Caco-2 (cell line): ENCODE data around the gene NIT2. TPM values are rescaled to one million over a fixed set of nuclear protein-coding genes. Genes with fewer than 3 reads are reported as not detected.

ENCODE experiments used
- BruUV-seq: library from RNA; stranded (reverse); fragments of 400-500 nt; replicated peaks from 2 replicates; lab custom pipeline; 2021; lab: Mats Ljungman, UMichigan
- CTCF ChIA-PET: fragments of 300-600 bp; sonication (Branson Sonifier 250); formaldehyde crosslinking; loops from one replicate; lab custom pipeline; 2022; ENCODE audit warnings: antibody characterized with exemption; lab: Charles Lee
- POLR2A ChIA-PET: fragments of 300-600 bp; sonication (Branson Sonifier 250); formaldehyde crosslinking; loops from one replicate; lab custom pipeline; 2022; ENCODE audit warnings: antibody characterized with exemption; lab: Charles Lee
- DNase-seq, 2 experiments: peaks; one replicate each; pipeline versions ENCODE4 v3.0.0 to v3.0.0-alpha.2; 2020 to 2022
- H3K27me3 ChIP-seq: replicated peaks from 2 replicates; pipeline ENCODE4 v1.6.0; 2011; ENCODE audit warnings: low read length; ENCODE audit not compliant: control insufficient read depth, insufficient read depth
- H3K36me3 ChIP-seq: 2 replicates; pipeline ENCODE4 v1.5.1; 2011; ENCODE audit warnings: low read length; ENCODE audit not compliant: control insufficient read depth, insufficient read depth
- H3K4me1 ChIP-seq: fragments of 250-450 bp; sonication (Bioruptor Pico); 2 replicates; pipeline ENCODE4 v1.5.1; 2020; ENCODE audit warnings: mild to moderate bottlenecking
- H3K4me3 ChIP-seq: 2 replicates; pipeline ENCODE4 v1.5.1; 2011; ENCODE audit warnings: low read depth, mild to moderate bottlenecking, control low read depth, low read length
- H3K9me3 ChIP-seq: fragments of 250-450 bp; sonication (Bioruptor Pico); 2 replicates; pipeline ENCODE4 v1.5.1; 2020; ENCODE audit warnings: mild to moderate bottlenecking, moderate library complexity
- H3K27ac Mint-ChIP-seq: one replicate; pipeline ENCODE4 v1.8.0; 2022; ENCODE audit warnings: mixed read lengths; ENCODE audit not compliant: unreplicated experiment
- H3K27me3 Mint-ChIP-seq: one replicate; pipeline ENCODE4 v1.8.0; 2022; ENCODE audit warnings: mixed read lengths; ENCODE audit not compliant: insufficient read depth, unreplicated experiment
- H3K36me3 Mint-ChIP-seq: one replicate; pipeline ENCODE4 v1.8.0; 2022; ENCODE audit warnings: mild to moderate bottlenecking, mixed read lengths; ENCODE audit not compliant: insufficient read depth, unreplicated experiment
- H3K4me1 Mint-ChIP-seq: one replicate; pipeline ENCODE4 v1.8.0; 2022; ENCODE audit warnings: low read depth, mixed read lengths; ENCODE audit not compliant: unreplicated experiment
- H3K4me3 Mint-ChIP-seq: one replicate; pipeline ENCODE4 v1.8.0; 2022; ENCODE audit warnings: mild to moderate bottlenecking, moderate library complexity, mixed read lengths; ENCODE audit not compliant: unreplicated experiment
- H3K9me3 Mint-ChIP-seq: one replicate; pipeline ENCODE4 v1.8.0; 2022; ENCODE audit warnings: mixed read lengths; ENCODE audit not compliant: unreplicated experiment
- CTCF ChIP-seq, 2 experiments: fragments of 200-600 bp in 1 of 2; IDR thresholded peaks; 1 replicate in 1 of 2; 2 replicates in 1 of 2; pipeline versions ENCODE4 v1.5.1 to v1.8.0; 2011 to 2022; ENCODE audit warnings: antibody characterized with exemption in 1 of 2, control low read depth in 1 of 2, inconsistent platforms in 1 of 2, low read depth in 1 of 2, low read length in 1 of 2, mild to moderate bottlenecking in 1 of 2, moderate library complexity in 1 of 2; ENCODE audit not compliant: insufficient read depth in 1 of 2, severe bottlenecking in 1 of 2, unreplicated experiment in 1 of 2
- intact Hi-C: fragments of 100-400 bp; cut with micrococcal nuclease; formaldehyde crosslinking; loops from one replicate; pipeline ENCODE4 v1.10.0; 2022; ENCODE audit not compliant: unreplicated experiment
- total RNA-seq: library from RNA; stranded (reverse); gene quantifications from 2 replicates; pipeline ENCODE4 v1.2.3, GENCODE V29; 2022

NIT2 gene
- total RNA-seq, 1 experiment from 2014 or later: 64.1 TPM

DNA sequence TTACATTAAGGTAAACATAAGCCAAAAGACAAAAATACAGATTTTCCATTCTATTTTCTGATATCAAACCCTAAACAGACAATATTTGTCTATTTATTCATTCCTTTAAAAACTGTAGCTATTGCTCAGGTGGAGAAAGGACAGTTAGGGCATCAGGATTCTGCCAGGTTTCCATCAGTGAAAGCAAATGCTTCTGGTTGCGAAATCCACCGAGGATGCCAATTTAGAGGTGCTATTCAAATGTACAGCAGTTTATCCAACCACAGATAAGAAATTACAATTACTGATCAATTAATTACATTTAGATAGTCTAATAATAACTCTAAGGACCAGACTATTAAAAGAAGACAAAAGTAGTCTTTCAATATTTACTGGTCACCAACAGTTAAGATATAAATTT lies 62.4 kb downstream of the NIT2 start:
- no peaks in the 10 kb centered on the region for H3K9me3 Mint-ChIP-seq
- Histone ChIP-seq H3K4me3 (no peak overlapping the region), H3K27me3 (no peaks in the 10 kb centered on the region), H3K36me3 (no peaks in the 10 kb centered on the region), H3K9me3 (no peaks in the 10 kb centered on the region), H3K4me1 (no peaks in the 10 kb centered on the region)
- peaks cover 10% of the 10 kb centered on the region for H3K36me3 Mint-ChIP-seq
- H3K4me1 Mint-ChIP-seq: no peaks in the 10 kb centered on the region
- no peaks in the 10 kb centered on the region for H3K27me3 Mint-ChIP-seq
- no peak overlapping the region for H3K27ac Mint-ChIP-seq
- POLR2A ChIA-PET: no interaction called here
- CTCF ChIA-PET: no interaction called here
- TF ChIP-seq CTCF (IDR thresholded peaks at IDR 0.05; ENCODE audit: insufficient read depth in 1 of 2, low read depth in 1 of 2, low read length in 1 of 2, severe bottlenecking in 1 of 2, unreplicated experiment in 1 of 2): no peak
- H3K4me3 Mint-ChIP-seq: no peak overlapping the region
- DNase-seq: no peak
- no TSS peak for BruUV-seq
- intact Hi-C loops: no loop called here

- Histone ChIP-seq H3K4me1 (peaks cover 5% of the 10 kb centered on the region), H3K9me3 (no peaks in the 10 kb centered on the region), H3K36me3 (no peaks in the 10 kb centered on the region), H3K27me3 (no peaks in the 10 kb centered on the region), H3K4me3 (peak overlapping the region; percentile 83)
- no peak for TF ChIP-seq CTCF (IDR thresholded peaks at IDR 0.05; ENCODE audit: insufficient read depth in 1 of 2, low read depth in 1 of 2, low read length in 1 of 2, severe bottlenecking in 1 of 2, unreplicated experiment in 1 of 2)
- ChIA-PET CTCF (no interaction called here), POLR2A (no interaction called here)
- peak in 1 of 2 experiments; percentile 2 for DNase-seq
- H3K27ac Mint-ChIP-seq: peak overlapping the region; percentile 90
- peak overlapping the region; percentile 85 for H3K4me3 Mint-ChIP-seq
- H3K36me3 Mint-ChIP-seq: peaks cover 10% of the 10 kb centered on the region
- no TSS peak for BruUV-seq
- no peaks in the 10 kb centered on the region for H3K27me3 Mint-ChIP-seq
- H3K4me1 Mint-ChIP-seq: no peaks in the 10 kb centered on the region
- intact Hi-C loops: loop anchor here (2.0 to 5.0 kb wide), 5 partner anchors 13 to 582 kb away; partner anchors contain the start of genes CMSS1 and NIT2
- H3K9me3 Mint-ChIP-seq: no peaks in the 10 kb centered on the region
Measured at GRCh38 chr3:100399341-100400071, 64.9 kb downstream of the NIT2 start.

- no peak for TF ChIP-seq CTCF (IDR thresholded peaks at IDR 0.05; ENCODE audit: insufficient read depth in 1 of 2, low read depth in 1 of 2, low read length in 1 of 2, severe bottlenecking in 1 of 2, unreplicated experiment in 1 of 2)
- intact Hi-C loops: loop anchor here (2.0 to 5.0 kb wide), 5 partner anchors 14 to 583 kb away; partner anchors contain the start of genes CMSS1 and NIT2
- H3K9me3 ChIP-seq: no peaks in the 10 kb centered on the region
- H3K4me1 Mint-ChIP-seq: no peaks in the 10 kb centered on the region
- no peaks in the 10 kb centered on the region for H3K27me3 ChIP-seq
- peak in 1 of 2 experiments; percentile 39 for DNase-seq
- peak overlapping the region; percentile 90 for H3K27ac Mint-ChIP-seq
- H3K4me3 Mint-ChIP-seq: peak overlapping the region; percentile 85
- BruUV-seq: no TSS peak
- peaks cover 10% of the 10 kb centered on the region for H3K36me3 Mint-ChIP-seq
- CTCF ChIA-PET: interaction anchor here (0.6 kb wide), 1 partner anchor 61 kb away, joined by 10 read pairs; no protein-coding TSS in a partner anchor
- no peaks in the 10 kb centered on the region for H3K9me3 Mint-ChIP-seq
- no peaks in the 10 kb centered on the region for H3K27me3 Mint-ChIP-seq
- H3K36me3 ChIP-seq: no peaks in the 10 kb centered on the region
- POLR2A ChIA-PET: interaction anchor here (2.4 kb wide), 1 partner anchor 14 kb away, joined by 28 read pairs; no protein-coding TSS in a partner anchor
- peaks cover 5% of the 10 kb centered on the region for H3K4me1 ChIP-seq
- H3K4me3 ChIP-seq: peak overlapping the region; percentile 83
Measured at GRCh38 chr3:100400419-100400779, 65.8 kb downstream of the NIT2 start.
